H1 (cell line): ENCODE results near the gene PLPP2. TPM values are rescaled to one million over a fixed set of nuclear protein-coding genes. Genes with fewer than 3 reads are reported as not detected.

ENCODE experiments used
- CTCF ChIA-PET: fragments of 300-600 bp; sonication (Branson Sonifier 250); formaldehyde crosslinking; loops from one replicate; lab custom pipeline; 2021; ENCODE audit not compliant: partially characterized antibody; lab: Charles Lee
- POLR2A ChIA-PET: fragments of 300-600 bp; sonication (Branson Sonifier 250); formaldehyde crosslinking; loops from one replicate; lab custom pipeline; 2021; ENCODE audit warnings: inconsistent platforms; ENCODE audit not compliant: partially characterized antibody; lab: Charles Lee
- DNase-seq, 2 experiments: peaks; one replicate each; pipeline versions ENCODE4 v3.0.0 to v3.0.0-alpha.2; 2010 to 2022; ENCODE audit warnings: low spot score in 2 of 2, low read depth in 1 of 2, mixed read lengths in 1 of 2
- FAIRE-seq: peaks from 2 replicates; lab custom pipeline; 2011; peaks lifted over from hg19 to GRCh38; lab: Jason Lieb, UNC
- H2AFZ ChIP-seq: 2 replicates; pipeline ENCODE4 v1.8.1; 2012; ENCODE audit warnings: low read length, inconsistent platforms
- H2AK5ac ChIP-seq: 2 replicates; pipeline ENCODE4 v1.6.1; 2013; ENCODE audit warnings: low read depth, low read length
- H2BK120ac ChIP-seq: replicated peaks from 2 replicates; pipeline ENCODE3; 2013; ENCODE audit warnings: low read depth, low read length, inconsistent platforms
- H2BK12ac ChIP-seq: 2 replicates; pipeline ENCODE4 v1.6.1; 2013; ENCODE audit warnings: low read depth, low read length
- H2BK15ac ChIP-seq: 2 replicates; pipeline ENCODE4 v1.6.1; 2013; ENCODE audit warnings: low read length
- H2BK20ac ChIP-seq: 2 replicates; pipeline ENCODE4 v1.6.1; 2013; ENCODE audit warnings: low read length
- H2BK5ac ChIP-seq: 2 replicates; pipeline ENCODE4 v1.6.1; 2013; ENCODE audit warnings: low read depth, low read length
- H3K14ac ChIP-seq: 2 replicates; pipeline ENCODE4 v1.6.1; 2013; ENCODE audit warnings: inconsistent platforms; ENCODE audit not compliant: insufficient read length
- H3K18ac ChIP-seq: 2 replicates; pipeline ENCODE4 v1.6.1; 2013; ENCODE audit warnings: low read length; ENCODE audit errors: extremely low read depth
- H3K23ac ChIP-seq: 2 replicates; pipeline ENCODE4 v1.6.1; 2013; ENCODE audit warnings: inconsistent platforms; ENCODE audit not compliant: insufficient read length
- H3K23me2 ChIP-seq: 2 replicates; pipeline ENCODE4 v1.6.1; 2013; ENCODE audit warnings: low read depth, low read length
- H3K27ac ChIP-seq: 2 replicates; pipeline ENCODE4 v1.6.1; 2011; ENCODE audit warnings: low read depth, low read length, inconsistent platforms
- H3K27me3 ChIP-seq, 4 experiments: replicated peaks in 1 of 4; 1 replicate in 1 of 4; 2 replicates in 3 of 4; pipeline versions ENCODE4 v1.6.1 to v1.8.1; 2011 to 2013; ENCODE audit warnings: low read length in 3 of 4, mild to moderate bottlenecking in 3 of 4, inconsistent platforms in 2 of 4, mixed read lengths in 2 of 4, moderate library complexity in 1 of 4; ENCODE audit not compliant: control insufficient read depth in 3 of 4, insufficient read depth in 3 of 4; ENCODE audit errors: extremely low read depth in 1 of 4
- H3K36me3 ChIP-seq, 4 experiments: 2 replicates each; pipeline versions ENCODE4 v1.6.1 to v1.8.1; 2011 to 2013; ENCODE audit warnings: mild to moderate bottlenecking in 4 of 4, low read length in 3 of 4, moderate library complexity in 2 of 4, control low read depth in 1 of 4, inconsistent platforms in 1 of 4; ENCODE audit not compliant: insufficient read depth in 4 of 4, control insufficient read depth in 2 of 4
- H3K4ac ChIP-seq: replicated peaks from 2 replicates; pipeline ENCODE3; 2013; ENCODE audit warnings: low read length, low read depth, mixed read lengths, inconsistent platforms; ENCODE audit not compliant: insufficient read length
- H3K4me1 ChIP-seq, 4 experiments: replicated peaks in 1 of 4; 1 replicate in 1 of 4; 2 replicates in 3 of 4; pipeline versions ENCODE4 v1.6.1 to v1.8.1; 2011 to 2013; ENCODE audit warnings: low read length in 3 of 4, inconsistent platforms in 2 of 4, mixed read lengths in 1 of 4; ENCODE audit not compliant: insufficient read depth in 4 of 4, control insufficient read depth in 3 of 4
- H3K4me2 ChIP-seq, 2 experiments: 2 replicates each; pipeline versions ENCODE4 v1.6.1 to v1.8.1; 2011 to 2013; ENCODE audit warnings: low read depth in 2 of 2, low read length in 2 of 2, control low read depth in 1 of 2, inconsistent platforms in 1 of 2, mild to moderate bottlenecking in 1 of 2; ENCODE audit not compliant: insufficient read depth in 1 of 2
- H3K4me3 ChIP-seq, 4 experiments: fragments of 200-600, 300-600 bp in 1 of 4; sonication (generic), shearing (Covaris generic), sonication (Bioruptor Twin) in 1 of 4; 2 replicates each; pipeline versions ENCODE4 v1.5.1 to v1.8.1; 2011 to 2016; ENCODE audit warnings: low read length in 4 of 4, low read depth in 3 of 4, control low read depth in 2 of 4, inconsistent platforms in 2 of 4, mild to moderate bottlenecking in 2 of 4, mixed read lengths in 1 of 4, moderate library complexity in 1 of 4; ENCODE audit not compliant: insufficient read depth in 2 of 4; ENCODE audit errors: extremely low read depth in 1 of 4
- H3K56ac ChIP-seq: replicated peaks from 2 replicates; pipeline ENCODE3; 2013; ENCODE audit warnings: low read depth, mild to moderate bottlenecking, mixed read lengths, low read length, inconsistent platforms; ENCODE audit not compliant: insufficient read length
- H3K79me1 ChIP-seq: 2 replicates; pipeline ENCODE4 v1.6.1; 2013; ENCODE audit warnings: low read depth, low read length, control low read depth
- H3K79me2 ChIP-seq, 2 experiments: 2 replicates each; pipeline versions ENCODE4 v1.6.1 to v1.8.1; 2012 to 2013; ENCODE audit warnings: low read length in 2 of 2, mild to moderate bottlenecking in 2 of 2, inconsistent platforms in 1 of 2; ENCODE audit not compliant: insufficient read depth in 2 of 2, control insufficient read depth in 1 of 2
- H3K9ac ChIP-seq, 4 experiments: replicated peaks in 1 of 4; 1 replicate in 1 of 4; 2 replicates in 3 of 4; pipeline versions ENCODE4 v1.6.1 to v1.8.1; 2011 to 2013; ENCODE audit warnings: low read depth in 3 of 4, low read length in 3 of 4, control low read depth in 2 of 4, mild to moderate bottlenecking in 2 of 4, moderate library complexity in 2 of 4, inconsistent platforms in 1 of 4; ENCODE audit errors: extremely low read depth in 1 of 4
- H3K9me3 ChIP-seq, 2 experiments: 2 replicates each; pipeline versions ENCODE4 v1.6.1 to v1.8.1; 2012 to 2013; ENCODE audit warnings: mild to moderate bottlenecking in 2 of 2, moderate library complexity in 2 of 2, control low read depth in 1 of 2, inconsistent platforms in 1 of 2, low read depth in 1 of 2, low read length in 1 of 2, mixed read lengths in 1 of 2; ENCODE audit not compliant: insufficient read depth in 2 of 2
- H4K20me1 ChIP-seq, 2 experiments: replicated peaks in 1 of 2; 2 replicates each; pipeline versions ENCODE3 to v1.8.1; 2011 to 2013; ENCODE audit warnings: inconsistent platforms in 2 of 2, low read length in 2 of 2, mild to moderate bottlenecking in 1 of 2; ENCODE audit not compliant: insufficient read depth in 2 of 2, control insufficient read depth in 1 of 2
- H4K5ac ChIP-seq: 2 replicates; pipeline ENCODE4 v1.6.1; 2013; ENCODE audit warnings: low read length, low read depth, mixed read lengths, inconsistent platforms; ENCODE audit not compliant: insufficient read length
- H4K8ac ChIP-seq: 2 replicates; pipeline ENCODE4 v1.8.0; 2013; ENCODE audit warnings: mild to moderate bottlenecking, moderate library complexity, low read length, inconsistent platforms; ENCODE audit not compliant: insufficient read depth; ENCODE audit errors: extremely low read depth
- H4K91ac ChIP-seq: replicated peaks from 2 replicates; pipeline ENCODE3; 2013; ENCODE audit warnings: low read length, mixed read lengths, inconsistent platforms; ENCODE audit not compliant: insufficient read length
- ATF3 ChIP-seq: IDR thresholded peaks from 2 replicates; pipeline ENCODE4 v1.6.1; 2011; ENCODE audit warnings: low read depth, mild to moderate bottlenecking, low read length; ENCODE audit not compliant: insufficient read depth
- EGR1 ChIP-seq: IDR thresholded peaks from 2 replicates; pipeline ENCODE4 v1.6.1; 2011; ENCODE audit warnings: low read depth, low read length, borderline replicate concordance
- KDM1A ChIP-seq: fragments of 200-600, 300-600 bp; sonication (generic); IDR thresholded peaks from 2 replicates; pipeline ENCODE4 v1.7.1; 2016; ENCODE audit warnings: mild to moderate bottlenecking, low read length, borderline replicate concordance
- KDM5A ChIP-seq: fragments of 200-600 bp; IDR thresholded peaks from 2 replicates; pipeline ENCODE4 v1.7.1; 2012; ENCODE audit warnings: mild to moderate bottlenecking, low read length, inconsistent platforms, mixed read lengths
- PHF8 ChIP-seq: fragments of 200-600 bp; sonication (generic); conservative IDR thresholded peaks from 2 replicates; pipeline ENCODE4 v1.7.1; 2012; ENCODE audit warnings: low read depth, mild to moderate bottlenecking, inconsistent platforms, low read length, moderate library complexity
- POLR2A ChIP-seq, 2 experiments: IDR thresholded peaks; 1 replicate in 1 of 2; 2 replicates in 1 of 2; pipeline ENCODE4 v1.6.1; 2011; ENCODE audit warnings: low read depth in 2 of 2, low read length in 2 of 2, mild to moderate bottlenecking in 2 of 2; ENCODE audit errors: control extremely low read depth in 1 of 2
- SIN3A ChIP-seq, 2 experiments: IDR thresholded peaks in 1 of 2; conservative IDR thresholded peaks in 1 of 2; 2 replicates each; pipeline ENCODE4 v1.6.1; 2011 to 2012; ENCODE audit warnings: low read length in 2 of 2, improper control_type of control experiment in 1 of 2, low read depth in 1 of 2, mild to moderate bottlenecking in 1 of 2
- SP1 ChIP-seq: IDR thresholded peaks from 2 replicates; pipeline ENCODE4 v1.6.1; 2011; ENCODE audit warnings: low read depth, low read length
- SP2 ChIP-seq: IDR thresholded peaks from 2 replicates; pipeline ENCODE4 v1.6.1; 2012; ENCODE audit warnings: mild to moderate bottlenecking, low read length, inconsistent platforms
- TBP ChIP-seq: IDR thresholded peaks from 2 replicates; pipeline ENCODE4 v1.6.1; 2011; ENCODE audit warnings: low read depth, low read length, improper control_type of control experiment
- WGBS, 2 experiments: shearing (Covaris generic) in 1 of 2; methylation state at CpG; one replicate each; pipeline versions ENCODE4 v1.1.6 to v1.1.7; 2013 to 2015; ENCODE audit warnings: low lambda C conversion rate in 2 of 2, mixed read lengths in 2 of 2, inconsistent platforms in 1 of 2, low coverage in 1 of 2, missing lambda C conversion rate in 1 of 2; ENCODE audit not compliant: insufficient replicate concordance in 2 of 2, insufficient coverage in 1 of 2, insufficient read length in 1 of 2; ENCODE audit errors: extremely low coverage in 1 of 2, missing lambda C conversion rate in 1 of 2; 5-methylcytosine and 5-hydroxymethylcytosine counted together
- polyA plus RNA-seq, 7 experiments: library from polyadenylated mRNA; depleted of rRNA in 3 of 7; stranded (reverse) in 5 of 7; unstranded in 2 of 7; fragments of >200 nt in 5 of 7; fragments of 200-250 nt in 2 of 7; gene quantifications; 1 replicate in 5 of 7; 2 replicates in 1 of 7; 4 replicates in 1 of 7; pipeline versions ENCODE4 v1.2.1 to v1.2.3, GENCODE V29; 2011 to 2013; ENCODE audit warnings: missing spikeins in 2 of 7, mixed read lengths in 2 of 7
- total RNA-seq: library from RNA; stranded (reverse); fragmentation: NEBNext Ultra II Directional; extraction: Animal tissue kit (Norgen Biotek cat#: 25700); gene quantifications from 2 replicates; pipeline ENCODE4 v1.2.1, GENCODE V29; 2021

Gene PLPP2
- total and polyA plus RNA-seq, 2 of the 8 experiments (the other 6 are each of a cell fraction or from before 2014, with no cell fraction given), result 101 to 195 TPM

GRCh38 chr19:290372-291005 lies 714 bp downstream of the PLPP2 start:
- Histone ChIP-seq H3K9me3 (peaks cover 0 to 13% of the 10 kb centered on the region in 2 experiments; a peak in 1 of 4 replicates), H3K79me2 (peaks cover 0 to 23% of the 10 kb centered on the region in 2 experiments; a peak in 3 of 4 replicates), H4K91ac (peak overlapping the region; percentile 98), H3K27ac (peak overlapping the region; percentile 91), H2BK15ac (no peak overlapping the region), H2BK12ac (peak overlapping the region; percentile 32; the same call in 1 of the 2 replicates), H3K23me2 (peaks cover 2% of the 10 kb centered on the region; the same call in 1 of the 2 replicates), H3K18ac (peak overlapping the region; percentile 78), H2BK5ac (peak overlapping the region; percentile 89), H3K4ac (no peak overlapping the region), H2AFZ (no peak overlapping the region), H3K79me1 (peaks cover 3% of the 10 kb centered on the region; the same call in 1 of the 2 replicates), H3K9ac (peak overlapping the region; percentile 43 to 83 (median 65); a peak in 6 of 7 replicates), H4K5ac (peak overlapping the region; percentile 89), H3K36me3 (peaks cover 0 to 12% (median 2%) of the 10 kb centered on the region in 4 experiments; a peak in 4 of 8 replicates), H3K4me2 (peak overlapping the region; percentile 49 to 60), H3K23ac (no peak overlapping the region), H4K8ac (peak overlapping the region; percentile 96; the same call in 1 of the 2 replicates), H3K4me1 (peaks cover 7 to 30% (median 24%) of the 10 kb centered on the region in 4 experiments), H2BK120ac (no peak overlapping the region), H3K27me3 (peaks cover 0 to 16% (median 8%) of the 10 kb centered on the region in 4 experiments; a peak in 3 of 7 replicates), H3K56ac (peak overlapping the region; percentile 56), H2AK5ac (no peak overlapping the region), H4K20me1 (no peaks in the 10 kb centered on the region), H3K4me3 (peak overlapping the region; percentile 36 to 70 (median 55)), H2BK20ac (peak overlapping the region; percentile 13; the same call in 1 of the 2 replicates), H3K14ac (no peak overlapping the region)
- ChIA-PET CTCF (no interaction called here), POLR2A (interaction anchor here (0.7 to 5.7 kb wide), 5 partner anchors 13 to 123 kb away, joined by 3 to 88 read pairs (median 4); no protein-coding TSS in a partner anchor)
- 2% methylated on average over 21 of the region's 51 CpGs; no CpG with 5 or more reads in 1 of the 2 experiments for WGBS, 2 experiments
- peak; percentile 85 to 91 for DNase-seq
- FAIRE-seq, result peak; percentile 42
- peak; percentile 46 for TF ChIP-seq KDM1A
- TF ChIP-seq ATF3, result no peak
- peak; percentile 59; the same call in 1 of the 2 replicates for TF ChIP-seq PHF8
- TF ChIP-seq KDM5A, result no peak
- TF ChIP-seq SIN3A (conservative IDR thresholded peaks at IDR 0.05 in 1 of 2, IDR thresholded peaks at IDR 0.05 in 1 of 2; ENCODE audit: low read depth in 1 of 2, low read length in 2 of 2), result 0 out of 4 replicates have a peak, but pooled peaks of 1 of the 2 experiments have one; percentile 15
- peak; percentile 52 to 63; a peak in 2 of 3 replicates for TF ChIP-seq POLR2A (IDR thresholded peaks at IDR 0.05; ENCODE audit: control extremely low read depth in 1 of 2, low read depth in 2 of 2, low read length in 2 of 2)
- no peak; the same call in 1 of the 2 replicates for TF ChIP-seq EGR1
- TF ChIP-seq TBP, result peak; percentile 7; the same call in 1 of the 2 replicates
- TF ChIP-seq SP2, result no peak
- TF ChIP-seq SP1, result peak; percentile 83; the same call in 1 of the 2 replicates
